Smooth muscle cell (in vitro differentiated cells): ENCODE results near the gene KRTAP20-1. TPM values are rescaled to one million over a fixed set of nuclear protein-coding genes. Genes with fewer than 3 reads are reported as not detected.

Experiments used
- DNase-seq: peaks from one replicate; lab custom pipeline; 2025; ENCODE audit not compliant: unreplicated experiment; lab: John Stamatoyannopoulos, UW
- H2AFZ ChIP-seq: fragments of 200-600 bp; sonication (generic); 2 replicates; pipeline ENCODE4 v1.6.0; 2016; ENCODE audit warnings: antibody characterized with exemption, low read depth, mild to moderate bottlenecking
- H3F3A ChIP-seq: fragments of 200-600 bp; sonication (generic); 2 replicates; pipeline ENCODE4 v1.6.0; 2017; ENCODE audit warnings: antibody characterized with exemption, low read depth
- H3K27ac ChIP-seq: fragments of 200-600 bp; sonication (generic); 2 replicates; pipeline ENCODE4 v1.5.1; 2016; ENCODE audit warnings: low read depth, mild to moderate bottlenecking
- H3K27me3 ChIP-seq: fragments of 200-600 bp; sonication (generic); 2 replicates; pipeline ENCODE4 v1.6.1; 2016; ENCODE audit warnings: low read depth, mild to moderate bottlenecking
- H3K36me3 ChIP-seq: fragments of 200-600 bp; sonication (generic); 2 replicates; pipeline ENCODE4 v1.5.1; 2016; ENCODE audit warnings: low read depth
- H3K4me1 ChIP-seq: fragments of 200-600 bp; sonication (generic); 2 replicates; pipeline ENCODE4 v1.5.1; 2016; ENCODE audit warnings: low read depth
- H3K4me2 ChIP-seq: fragments of 200-600 bp; sonication (generic); 2 replicates; pipeline ENCODE4 v1.6.0; 2016; ENCODE audit warnings: mild to moderate bottlenecking
- H3K4me3 ChIP-seq: fragments of 200-600 bp; sonication (generic); 2 replicates; pipeline ENCODE4 v1.5.1; 2016; ENCODE audit warnings: mild to moderate bottlenecking
- H3K79me2 ChIP-seq: fragments of 200-600 bp; sonication (generic); 2 replicates; pipeline ENCODE4 v1.6.0; 2016; ENCODE audit warnings: low read depth, mild to moderate bottlenecking
- H3K9ac ChIP-seq: fragments of 200-600 bp; sonication (generic); 2 replicates; pipeline ENCODE4 v1.6.0; 2016; ENCODE audit warnings: low read depth
- H3K9me3 ChIP-seq: fragments of 200-600 bp; sonication (generic); replicated peaks from 2 replicates; pipeline ENCODE4 v1.5.1; 2016; ENCODE audit warnings: low read depth
- H4K20me1 ChIP-seq: fragments of 200-600 bp; sonication (generic); 2 replicates; pipeline ENCODE4 v1.6.0; 2016; ENCODE audit warnings: low read depth
- polyA plus RNA-seq: library from polyadenylated mRNA; unstranded; fragments of >200 nt; fragmentation: Nextera tagmentation; extraction: Ambion mirVana; gene quantifications from 2 replicates; pipeline ENCODE4 v1.2.1, GENCODE V29; 2016
- small RNA-seq: library from RNA; depleted of rRNA; stranded (forward); fragments of <200 nt; gene quantifications from one replicate; pipeline ENCODE3, GENCODE V24; 2014
- total RNA-seq: library from RNA; depleted of rRNA; stranded (reverse); fragments of >200 nt; gene quantifications from 2 replicates; pipeline ENCODE4 v1.2.3, GENCODE V29; 2014
- TF ChIP-seq, protein P1 (sequence below): fragments of 200-600 bp; sonication (generic); IDR thresholded peaks from 2 replicates; pipeline ENCODE4 v1.5.1; 2017; ENCODE audit warnings: borderline replicate concordance, mild to moderate bottlenecking, antibody characterized with exemption; ENCODE audit not compliant: insufficient read depth, poor library complexity, severe bottlenecking

The KRTAP20-1 gene
- total and polyA plus RNA-seq, 2 experiments from 2014 or later = not detected

DNA sequence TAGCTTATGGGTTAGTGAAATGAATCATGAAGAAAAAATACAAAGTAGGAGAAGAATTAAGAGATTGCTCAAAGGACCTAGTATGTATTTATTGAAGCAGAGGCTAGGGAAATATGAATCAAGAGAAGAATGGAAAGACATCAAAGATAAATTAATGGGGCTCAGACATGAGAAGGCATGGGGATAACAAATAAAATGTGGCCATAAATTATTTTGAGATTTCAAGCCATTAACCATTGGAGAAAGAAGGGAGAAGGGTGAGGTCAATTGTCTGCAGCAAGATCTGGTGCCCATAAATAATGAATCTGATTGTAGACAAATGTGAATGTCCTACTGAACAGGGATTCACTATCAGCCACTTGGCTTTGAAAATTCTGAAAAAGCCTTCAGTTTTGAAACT is 36.7 kb downstream of the KRTAP20-1 start:
- H3F3A ChIP-seq = no peaks in the 10 kb centered on the region
- TF ChIP-seq, protein P1, sequence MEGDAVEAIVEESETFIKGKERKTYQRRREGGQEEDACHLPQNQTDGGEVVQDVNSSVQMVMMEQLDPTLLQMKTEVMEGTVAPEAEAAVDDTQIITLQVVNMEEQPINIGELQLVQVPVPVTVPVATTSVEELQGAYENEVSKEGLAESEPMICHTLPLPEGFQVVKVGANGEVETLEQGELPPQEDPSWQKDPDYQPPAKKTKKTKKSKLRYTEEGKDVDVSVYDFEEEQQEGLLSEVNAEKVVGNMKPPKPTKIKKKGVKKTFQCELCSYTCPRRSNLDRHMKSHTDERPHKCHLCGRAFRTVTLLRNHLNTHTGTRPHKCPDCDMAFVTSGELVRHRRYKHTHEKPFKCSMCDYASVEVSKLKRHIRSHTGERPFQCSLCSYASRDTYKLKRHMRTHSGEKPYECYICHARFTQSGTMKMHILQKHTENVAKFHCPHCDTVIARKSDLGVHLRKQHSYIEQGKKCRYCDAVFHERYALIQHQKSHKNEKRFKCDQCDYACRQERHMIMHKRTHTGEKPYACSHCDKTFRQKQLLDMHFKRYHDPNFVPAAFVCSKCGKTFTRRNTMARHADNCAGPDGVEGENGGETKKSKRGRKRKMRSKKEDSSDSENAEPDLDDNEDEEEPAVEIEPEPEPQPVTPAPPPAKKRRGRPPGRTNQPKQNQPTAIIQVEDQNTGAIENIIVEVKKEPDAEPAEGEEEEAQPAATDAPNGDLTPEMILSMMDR = no peak

More for the DNA sequence above, 36.7 kb downstream of the KRTAP20-1 start:
- no peaks in the 10 kb centered on the region for H4K20me1 ChIP-seq
- H2AFZ ChIP-seq = no peak overlapping the region
- no peak for DNase-seq
- no peak overlapping the region for H3K4me3 ChIP-seq
- H3K9me3 ChIP-seq = no peaks in the 10 kb centered on the region
- no peak overlapping the region for H3K27ac ChIP-seq
- H3K36me3 ChIP-seq = no peaks in the 10 kb centered on the region
- H3K79me2 ChIP-seq = no peaks in the 10 kb centered on the region
- H3K27me3 ChIP-seq = no peaks in the 10 kb centered on the region
- H3K4me2 ChIP-seq = no peak overlapping the region
- no peaks in the 10 kb centered on the region for H3K4me1 ChIP-seq
- no peak overlapping the region for H3K9ac ChIP-seq

Small RNA genes lying within 50 kb of the gene (small RNA-seq; reads per million reads assigned to genes)
- not detected for gene KRTAP20-1
- not detected for gene KRTAP20-3
- gene KRTAP20-4 = not detected
- not detected for gene KRTAP22-1
- not detected for gene KRTAP22-2

Other genes starting within 250 kb of the KRTAP20-1 start
- gene KRTAP13-2, start 244.2 kb upstream of the KRTAP20-1 start, total RNA-seq = not detected in 2 replicates
- gene KRTAP13-2, start 244.2 kb upstream of the KRTAP20-1 start, polyA plus RNA-seq = not detected in 2 replicates
- not detected in 2 replicates for gene KRTAP13-1, start 220.4 kb upstream of the KRTAP20-1 start, total RNA-seq
- gene KRTAP13-1, start 220.4 kb upstream of the KRTAP20-1 start, polyA plus RNA-seq = not detected in 2 replicates
- gene KRTAP13-3, start 190.5 kb upstream of the KRTAP20-1 start, total RNA-seq = not detected in 2 replicates
- not detected in 2 replicates for gene KRTAP13-3, start 190.5 kb upstream of the KRTAP20-1 start, polyA plus RNA-seq
- gene KRTAP13-4, start 186.2 kb upstream of the KRTAP20-1 start, total RNA-seq = not detected in 2 replicates
- not detected in 2 replicates for gene KRTAP13-4, start 186.2 kb upstream of the KRTAP20-1 start, polyA plus RNA-seq
- gene KRTAP15-1, start 176.2 kb upstream of the KRTAP20-1 start, total RNA-seq = not detected in 2 replicates
- gene KRTAP15-1, start 176.2 kb upstream of the KRTAP20-1 start, polyA plus RNA-seq = not detected in 2 replicates
- gene KRTAP19-1, start 136.1 kb upstream of the KRTAP20-1 start, total RNA-seq = 0.72 TPM in 1 of 2 replicates, not detected in the other
- gene KRTAP19-1, start 136.1 kb upstream of the KRTAP20-1 start, polyA plus RNA-seq = 1.9 TPM in 1 of 2 replicates, not detected in the other
- gene KRTAP19-2, start 129.0 kb upstream of the KRTAP20-1 start, total RNA-seq = not detected in 2 replicates
- not detected in 2 replicates for gene KRTAP19-2, start 129.0 kb upstream of the KRTAP20-1 start, polyA plus RNA-seq
- gene KRTAP19-3, start 124.4 kb upstream of the KRTAP20-1 start, total RNA-seq = not detected in 2 replicates
- gene KRTAP19-3, start 124.4 kb upstream of the KRTAP20-1 start, polyA plus RNA-seq = not detected in 2 replicates
- not detected in 2 replicates for gene KRTAP19-4, start 119.3 kb upstream of the KRTAP20-1 start, total RNA-seq
- gene KRTAP19-4, start 119.3 kb upstream of the KRTAP20-1 start, polyA plus RNA-seq = not detected in 2 replicates
- not detected in 2 replicates for gene KRTAP19-5, start 114.3 kb upstream of the KRTAP20-1 start, total RNA-seq
- gene KRTAP19-5, start 114.3 kb upstream of the KRTAP20-1 start, polyA plus RNA-seq = not detected in 2 replicates
- gene KRTAP19-6, start 74.6 kb upstream of the KRTAP20-1 start, total RNA-seq = not detected in 2 replicates
- not detected in 2 replicates for gene KRTAP19-6, start 74.6 kb upstream of the KRTAP20-1 start, polyA plus RNA-seq
- not detected in 2 replicates for gene KRTAP19-7, start 55.1 kb upstream of the KRTAP20-1 start, total RNA-seq
- not detected in 2 replicates for gene KRTAP19-7, start 55.1 kb upstream of the KRTAP20-1 start, polyA plus RNA-seq
- gene KRTAP22-2, start 26.0 kb upstream of the KRTAP20-1 start, total RNA-seq = not detected in 2 replicates
- gene KRTAP22-2, start 26.0 kb upstream of the KRTAP20-1 start, polyA plus RNA-seq = not detected in 2 replicates
- gene KRTAP6-3, start 24.0 kb upstream of the KRTAP20-1 start, total RNA-seq = not detected in 2 replicates
- gene KRTAP6-3, start 24.0 kb upstream of the KRTAP20-1 start, polyA plus RNA-seq = not detected in 2 replicates
- not detected in 2 replicates for gene KRTAP6-2, start 17.5 kb upstream of the KRTAP20-1 start, total RNA-seq
- gene KRTAP6-2, start 17.5 kb upstream of the KRTAP20-1 start, polyA plus RNA-seq = not detected in 2 replicates
- not detected in 2 replicates for gene KRTAP22-1, start 15.3 kb upstream of the KRTAP20-1 start, total RNA-seq
- not detected in 2 replicates for gene KRTAP22-1, start 15.3 kb upstream of the KRTAP20-1 start, polyA plus RNA-seq
- gene KRTAP6-1, start 2.5 kb upstream of the KRTAP20-1 start, total RNA-seq = not detected in 2 replicates
- gene KRTAP6-1, start 2.5 kb upstream of the KRTAP20-1 start, polyA plus RNA-seq = not detected in 2 replicates
- not detected in 2 replicates for gene KRTAP20-4, start 4.2 kb downstream of the KRTAP20-1 start, total RNA-seq
- not detected in 2 replicates for gene KRTAP20-4, start 4.2 kb downstream of the KRTAP20-1 start, polyA plus RNA-seq
- not detected in 2 replicates for gene KRTAP20-2, start 18.8 kb downstream of the KRTAP20-1 start, total RNA-seq
- not detected in 2 replicates for gene KRTAP20-2, start 18.8 kb downstream of the KRTAP20-1 start, polyA plus RNA-seq
- not detected in 2 replicates for gene KRTAP20-3, start 26.4 kb downstream of the KRTAP20-1 start, total RNA-seq
- not detected in 2 replicates for gene KRTAP20-3, start 26.4 kb downstream of the KRTAP20-1 start, polyA plus RNA-seq
- gene KRTAP21-3, start 102.4 kb downstream of the KRTAP20-1 start, total RNA-seq = not detected in 2 replicates
- not detected in 2 replicates for gene KRTAP21-3, start 102.4 kb downstream of the KRTAP20-1 start, polyA plus RNA-seq
- not detected in 2 replicates for gene KRTAP21-2, start 130.8 kb downstream of the KRTAP20-1 start, total RNA-seq
- gene KRTAP21-2, start 130.8 kb downstream of the KRTAP20-1 start, polyA plus RNA-seq = not detected in 2 replicates
- not detected in 2 replicates for gene KRTAP21-1, start 139.0 kb downstream of the KRTAP20-1 start, total RNA-seq
- not detected in 2 replicates for gene KRTAP21-1, start 139.0 kb downstream of the KRTAP20-1 start, polyA plus RNA-seq
- gene KRTAP8-1, start 196.8 kb downstream of the KRTAP20-1 start, total RNA-seq = not detected in 2 replicates
- not detected in 2 replicates for gene KRTAP8-1, start 196.8 kb downstream of the KRTAP20-1 start, polyA plus RNA-seq
- 0.94 TPM in 1 of 2 replicates, not detected in the other for gene KRTAP7-1, start 213.3 kb downstream of the KRTAP20-1 start, total RNA-seq
- 0.62 TPM in 1 of 2 replicates, not detected in the other for gene KRTAP7-1, start 213.3 kb downstream of the KRTAP20-1 start, polyA plus RNA-seq